ENCODE results near the gene GALNT16.

GALNT16 gene

DNA sequence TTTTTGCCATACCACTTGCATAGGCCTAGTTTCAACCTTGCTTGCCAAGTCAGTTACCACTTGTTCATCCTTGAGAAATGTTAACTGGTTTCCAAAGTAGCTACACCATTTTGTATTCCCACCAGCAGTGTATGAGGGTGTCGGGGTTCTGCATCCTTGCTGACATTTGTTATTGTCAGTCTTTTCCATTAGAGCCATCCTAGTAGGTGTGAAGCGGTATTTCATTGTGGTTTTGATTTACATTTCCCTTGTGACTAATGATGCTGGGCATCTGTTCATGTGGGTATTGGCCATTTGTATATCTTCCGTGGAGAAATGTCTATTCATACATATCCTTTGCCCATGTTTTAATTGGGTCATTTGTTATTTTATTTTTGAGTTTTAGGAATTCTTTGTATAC lies 27.6 kb upstream of the GALNT16 start:
- TF ChIP-seq, protein P1, sequence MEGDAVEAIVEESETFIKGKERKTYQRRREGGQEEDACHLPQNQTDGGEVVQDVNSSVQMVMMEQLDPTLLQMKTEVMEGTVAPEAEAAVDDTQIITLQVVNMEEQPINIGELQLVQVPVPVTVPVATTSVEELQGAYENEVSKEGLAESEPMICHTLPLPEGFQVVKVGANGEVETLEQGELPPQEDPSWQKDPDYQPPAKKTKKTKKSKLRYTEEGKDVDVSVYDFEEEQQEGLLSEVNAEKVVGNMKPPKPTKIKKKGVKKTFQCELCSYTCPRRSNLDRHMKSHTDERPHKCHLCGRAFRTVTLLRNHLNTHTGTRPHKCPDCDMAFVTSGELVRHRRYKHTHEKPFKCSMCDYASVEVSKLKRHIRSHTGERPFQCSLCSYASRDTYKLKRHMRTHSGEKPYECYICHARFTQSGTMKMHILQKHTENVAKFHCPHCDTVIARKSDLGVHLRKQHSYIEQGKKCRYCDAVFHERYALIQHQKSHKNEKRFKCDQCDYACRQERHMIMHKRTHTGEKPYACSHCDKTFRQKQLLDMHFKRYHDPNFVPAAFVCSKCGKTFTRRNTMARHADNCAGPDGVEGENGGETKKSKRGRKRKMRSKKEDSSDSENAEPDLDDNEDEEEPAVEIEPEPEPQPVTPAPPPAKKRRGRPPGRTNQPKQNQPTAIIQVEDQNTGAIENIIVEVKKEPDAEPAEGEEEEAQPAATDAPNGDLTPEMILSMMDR (IDR thresholded peaks at IDR 0.05; ENCODE audit: low read depth, low read length), result no peak
- H3K4me3 ChIP-seq (ENCODE audit: low read depth, low read length), result no peak overlapping the region

- TF ChIP-seq, protein P1 (IDR thresholded peaks at IDR 0.05; ENCODE audit: low read depth, low read length), result no peak
- H3K4me3 ChIP-seq (ENCODE audit: low read depth, low read length), result no peak overlapping the region
Measured at GRCh38 chr14:69234106-69234505, 25.9 kb upstream of the GALNT16 start.

- TF ChIP-seq, protein P1 (IDR thresholded peaks at IDR 0.05; ENCODE audit: low read depth, low read length), result no peak
- H3K4me3 ChIP-seq (ENCODE audit: low read depth, low read length), result no peak overlapping the region
Measured at GRCh38 chr14:69235708-69236107, 24.2 kb upstream of the GALNT16 start.

DNA sequence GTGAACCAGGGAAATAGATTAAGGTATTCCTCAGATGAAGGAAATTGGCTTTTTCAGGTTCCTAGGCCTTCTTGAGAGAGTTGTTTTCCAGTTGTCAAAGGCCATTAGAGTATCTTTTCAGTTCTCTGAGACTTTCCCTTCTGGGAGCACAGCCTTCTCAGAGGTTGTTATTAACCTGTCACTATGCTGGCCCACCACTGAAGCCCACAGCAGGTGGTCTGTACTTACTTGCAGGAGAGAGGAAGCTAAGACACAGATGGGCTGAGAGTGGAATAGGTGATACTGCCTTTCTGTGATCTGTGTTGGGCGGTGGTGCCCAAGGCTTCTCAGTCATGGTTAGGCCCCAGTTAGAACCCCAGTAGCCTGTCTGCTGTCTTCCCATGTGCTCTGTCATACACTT lies 22.8 kb upstream of the GALNT16 start:
- H3K4me3 ChIP-seq (ENCODE audit: low read depth, low read length), result no peak overlapping the region
- TF ChIP-seq, protein P1 (IDR thresholded peaks at IDR 0.05; ENCODE audit: low read depth, low read length), result no peak

- H3K4me3 ChIP-seq (ENCODE audit: low read depth, low read length), result no peak overlapping the region
- TF ChIP-seq, protein P1 (IDR thresholded peaks at IDR 0.05; ENCODE audit: low read depth, low read length), result no peak
Measured at GRCh38 chr14:69237584-69237983, 22.4 kb upstream of the GALNT16 start.

- TF ChIP-seq, protein P1 (IDR thresholded peaks at IDR 0.05; ENCODE audit: low read depth, low read length), result no peak
- H3K4me3 ChIP-seq (ENCODE audit: low read depth, low read length), result no peak overlapping the region
Measured at GRCh38 chr14:69238883-69239282, 21.1 kb upstream of the GALNT16 start.

GRCh38 chr14:69240527-69241173 lies 19.3 kb upstream of the GALNT16 start:
- TF ChIP-seq, protein P1 (IDR thresholded peaks at IDR 0.05; ENCODE audit: low read depth, low read length), result no peak
- no peak overlapping the region for H3K4me3 ChIP-seq (ENCODE audit: low read depth, low read length)

All from WI38 (cell line).